GM21825 (cell line): ENCODE results near the gene MEGF8.

Experiments used
- ATAC-seq: cut with Tn5 transposase; IDR thresholded peaks from one replicate; pipeline ENCODE4 v1.9.1; 2021; ENCODE audit warnings: mild to moderate bottlenecking, moderate library complexity; ENCODE audit not compliant: unreplicated experiment

The MEGF8 gene

GRCh38 chr19:42407085-42407815, 81.8 kb downstream of the MEGF8 start:
- no peak for ATAC-seq

- no peak for ATAC-seq
Measured at GRCh38 chr19:42407816-42408175, 82.4 kb downstream of the MEGF8 start.

GRCh38 chr19:42409477-42409876, 84.0 kb downstream of the MEGF8 start:
- ATAC-seq: no peak

GRCh38 chr19:42410371-42410770, 84.9 kb downstream of the MEGF8 start:
- no peak for ATAC-seq

GRCh38 chr19:42411581-42412178, 86.2 kb downstream of the MEGF8 start:
- no peak for ATAC-seq

- no peak for ATAC-seq
Measured at GRCh38 chr19:42412227-42412626, 86.8 kb downstream of the MEGF8 start.

- ATAC-seq: no peak
Measured at GRCh38 chr19:42412661-42413076, 87.2 kb downstream of the MEGF8 start.

GRCh38 chr19:42419309-42419708, 93.9 kb downstream of the MEGF8 start:
- no peak for ATAC-seq

GRCh38 chr19:42420055-42420544, 94.7 kb downstream of the MEGF8 start:
- no peak for ATAC-seq

GRCh38 chr19:42421101-42421500, 95.7 kb downstream of the MEGF8 start:
- ATAC-seq: no peak

GRCh38 chr19:42421591-42422031, 96.2 kb downstream of the MEGF8 start:
- no peak for ATAC-seq

- ATAC-seq: no peak
Measured at GRCh38 chr19:42422092-42422900, 96.9 kb downstream of the MEGF8 start.

GRCh38 chr19:42422901-42423461, 97.5 kb downstream of the MEGF8 start:
- peak; percentile 36 for ATAC-seq

- peak; percentile 78 for ATAC-seq
Measured at GRCh38 chr19:42423462-42424344, 98.3 kb downstream of the MEGF8 start.

GRCh38 chr19:42424345-42424707, 98.9 kb downstream of the MEGF8 start:
- ATAC-seq: no peak

- ATAC-seq: no peak
Measured at GRCh38 chr19:42424712-42425131, 99.3 kb downstream of the MEGF8 start.

- no peak for ATAC-seq
Measured at GRCh38 chr19:42426643-42427042, 101.2 kb downstream of the MEGF8 start.

- ATAC-seq: no peak
Measured at GRCh38 chr19:42427313-42427712, 101.9 kb downstream of the MEGF8 start, which contains the start of gene LIPE. TSS of gene LIPE (minus strand) at chr19:42427388. CDS start at chr19:42427149, 239 bp downstream.
